HT-29 (cell line): Measurements from ENCODE around the gene CDKAL1. TPM values are rescaled to one million over a fixed set of nuclear protein-coding genes. Genes with fewer than 3 reads are reported as not detected.
"Not testable (repeated sequence)": the region's sequence is repeated elsewhere in the genome, so short reads cannot be mapped to it uniquely, and the experiment has no call there.

Experiments used
- DNase-seq: peaks from one replicate; pipeline ENCODE4 v3.0.0-alpha.2; 2015; ENCODE audit warnings: low spot score
- total RNA-seq: library from RNA; depleted of rRNA; stranded (reverse); fragments of >200 nt; shearing (Covaris generic); gene quantifications from 2 replicates; pipeline ENCODE4 v1.2.3, GENCODE V29; 2014

Gene CDKAL1
- total RNA-seq, 1 experiment from 2014 or later: 9.8 TPM

GRCh38 chr6:20791944-20792343 lies 257.7 kb downstream of the CDKAL1 start:
- no peak for DNase-seq

DNA sequence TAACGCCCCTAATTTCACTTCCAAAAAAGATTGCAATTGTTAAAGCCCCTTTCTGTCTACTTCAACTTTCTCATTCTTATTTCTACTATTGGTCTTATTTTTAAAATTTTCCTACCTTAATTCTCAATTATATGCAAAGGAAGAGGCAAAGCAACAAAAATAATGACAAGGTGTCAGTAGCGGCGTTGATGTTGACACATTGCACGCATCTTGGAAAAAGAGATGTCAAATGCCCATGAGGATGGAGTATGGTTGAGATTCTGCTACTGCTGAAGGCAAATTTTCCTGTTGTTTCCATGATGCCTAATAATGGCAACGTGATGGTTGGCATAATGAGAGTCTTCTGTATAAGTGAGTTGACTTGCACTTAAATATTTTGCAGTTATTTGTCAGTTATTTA lies 258.9 kb downstream of the CDKAL1 start:
- no peak for DNase-seq

DNA sequence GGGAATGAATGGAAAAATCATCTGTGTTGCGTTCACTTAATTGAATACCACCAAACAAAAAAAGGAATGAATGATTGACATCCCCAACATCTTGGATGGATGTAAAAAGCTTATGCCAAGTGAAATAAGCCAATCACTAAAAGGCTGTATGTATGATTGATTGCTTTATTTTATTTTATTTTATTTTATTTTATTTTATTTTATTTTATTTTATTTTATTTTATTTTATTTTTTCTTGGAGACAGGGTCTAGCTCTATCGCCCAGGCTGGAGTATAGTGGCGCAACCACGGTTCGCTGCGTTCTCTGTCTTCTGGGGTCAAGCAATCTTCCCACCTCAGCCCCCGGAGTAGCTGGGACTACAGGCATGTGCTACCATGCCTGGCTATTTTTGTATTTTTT lies 263.3 kb downstream of the CDKAL1 start:
- DNase-seq: no peak

DNA sequence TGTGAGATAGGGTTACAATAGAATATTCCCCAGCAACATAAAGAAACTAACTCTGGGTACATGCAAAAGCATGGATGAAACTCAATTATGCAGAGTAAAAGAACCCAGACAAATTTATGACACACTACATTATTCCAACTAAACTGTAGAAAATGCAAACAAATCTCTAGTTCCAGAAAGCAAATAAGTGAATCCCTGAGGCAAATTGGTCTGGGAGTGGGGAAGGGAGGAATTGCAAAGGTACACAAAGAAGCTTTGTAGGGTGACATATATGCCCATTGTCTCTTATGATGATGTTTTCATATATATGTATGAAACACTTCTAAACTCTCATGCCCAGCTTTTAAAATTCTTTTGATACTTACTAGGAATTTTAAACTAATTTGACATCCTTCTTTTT lies 266.0 kb downstream of the CDKAL1 start:
- DNase-seq: no peak

DNA sequence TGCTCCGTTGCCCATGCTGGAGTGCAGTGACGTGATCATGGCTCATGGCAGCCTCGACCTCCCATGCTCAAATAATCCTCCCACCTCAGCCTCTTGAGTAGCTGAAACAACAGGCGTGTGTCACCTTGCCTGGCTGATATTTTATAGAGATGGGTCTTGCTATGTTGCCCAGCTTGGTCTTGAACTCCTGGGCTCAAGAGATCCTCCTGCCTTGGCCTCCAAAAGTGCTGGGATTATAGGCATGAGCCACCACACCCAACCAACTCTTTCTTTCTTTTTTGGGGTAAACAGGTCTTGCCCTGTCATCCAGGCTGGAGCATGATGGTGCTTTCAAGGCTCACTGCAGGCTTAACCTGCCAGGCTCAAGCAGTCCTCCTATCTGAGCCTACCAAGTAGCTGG lies 266.4 kb downstream of the CDKAL1 start:
- no peak for DNase-seq

DNA sequence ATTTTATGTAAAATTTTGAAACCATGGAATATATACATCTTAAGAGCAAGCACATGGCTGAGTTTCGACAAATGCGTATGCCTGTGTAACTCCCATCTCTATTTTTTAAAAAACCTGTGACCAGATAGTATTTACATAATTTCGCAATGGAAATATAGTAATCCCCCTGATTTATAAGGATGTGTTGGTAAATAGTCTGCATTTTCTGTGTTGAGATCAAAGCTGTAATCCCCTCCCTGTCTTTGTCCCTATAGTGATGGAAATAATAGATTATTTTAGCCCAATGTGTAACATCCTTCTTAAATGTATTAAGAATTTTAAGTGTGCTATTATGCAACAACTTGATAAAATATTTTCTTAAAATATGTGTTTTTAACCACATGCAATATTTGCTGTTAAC lies 267.3 kb downstream of the CDKAL1 start:
- no peak for DNase-seq

- no peak for DNase-seq
Measured at GRCh38 chr6:20802596-20802995, 268.3 kb downstream of the CDKAL1 start.

GRCh38 chr6:20805021-20805420 lies 270.8 kb downstream of the CDKAL1 start:
- no peak for DNase-seq

DNA sequence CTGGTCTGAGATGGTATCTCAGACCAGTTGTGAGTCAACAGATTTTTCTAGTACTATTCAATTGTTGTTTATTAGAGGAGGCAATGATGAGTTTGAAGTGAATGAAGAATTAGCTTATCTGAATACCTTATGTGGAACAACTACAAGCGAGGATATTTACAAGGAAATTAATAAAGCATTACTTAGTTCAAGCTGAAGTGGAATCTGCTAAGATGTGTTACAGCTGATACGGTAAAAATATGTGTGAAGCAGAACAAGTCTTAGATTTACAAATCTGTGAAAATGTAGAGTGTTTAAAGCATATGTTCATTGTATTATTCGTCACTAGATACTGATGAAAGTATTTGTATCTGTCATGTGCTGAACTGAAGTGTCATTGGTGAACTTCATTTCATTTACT lies 272.4 kb downstream of the CDKAL1 start:
- DNase-seq: no peak

DNA sequence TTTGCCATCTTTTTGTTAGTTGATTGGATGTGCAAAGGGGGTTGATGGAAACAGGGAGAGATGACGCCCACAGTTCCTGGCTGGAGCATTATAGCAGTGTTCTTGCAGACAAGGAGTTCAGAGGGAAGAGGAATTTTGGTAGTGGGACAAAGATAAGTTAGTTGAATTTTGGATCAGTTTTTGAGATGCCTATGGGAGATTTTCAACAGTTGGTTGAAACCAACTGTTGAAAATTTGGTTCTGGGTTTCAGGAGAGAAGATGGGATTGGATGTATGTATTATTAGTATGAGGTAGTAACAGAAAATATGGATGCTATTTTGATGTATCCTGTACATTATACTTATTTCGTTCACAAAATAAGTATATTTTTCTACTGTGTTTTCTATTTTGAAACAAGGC lies 274.2 kb downstream of the CDKAL1 start:
- no peak for DNase-seq

DNA sequence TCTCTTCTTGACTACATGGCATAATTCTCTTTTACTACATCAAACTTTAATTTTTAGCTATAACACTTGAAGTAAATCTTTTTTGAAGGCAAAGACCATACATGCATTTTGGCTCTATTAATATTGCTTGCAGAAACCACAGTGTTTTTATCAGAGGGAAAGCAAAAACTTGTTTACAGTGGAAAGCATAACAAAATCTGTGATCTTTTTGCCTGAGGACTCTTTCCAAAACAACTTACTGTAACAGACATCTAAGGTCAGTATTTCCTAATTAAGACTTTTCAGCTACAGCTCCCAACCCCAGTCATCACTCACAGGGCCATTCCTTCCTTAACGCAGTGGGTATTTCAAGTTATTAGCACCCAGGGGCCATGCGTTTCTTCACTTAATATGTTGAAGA lies 274.7 kb downstream of the CDKAL1 start:
- DNase-seq: no peak

DNA sequence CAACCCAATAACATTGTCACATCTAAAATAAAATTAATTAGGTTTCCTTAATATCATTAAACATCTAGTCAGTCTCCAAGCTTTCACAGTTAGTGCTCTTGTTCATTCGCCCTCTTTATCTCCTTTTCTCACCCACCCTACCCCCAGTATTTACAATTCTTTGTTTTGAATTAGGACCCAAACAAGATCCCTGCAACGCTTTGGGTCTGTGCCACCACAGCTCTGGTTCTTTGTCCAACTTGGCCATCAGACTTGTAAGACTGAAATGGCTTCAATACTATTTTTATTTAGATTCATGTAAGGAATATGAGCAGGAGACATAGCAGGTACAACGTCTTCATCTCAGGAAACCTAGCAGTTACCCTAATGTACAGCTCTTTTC lies 276.5 kb downstream of the CDKAL1 start:
- peak; percentile 19 for DNase-seq

DNA sequence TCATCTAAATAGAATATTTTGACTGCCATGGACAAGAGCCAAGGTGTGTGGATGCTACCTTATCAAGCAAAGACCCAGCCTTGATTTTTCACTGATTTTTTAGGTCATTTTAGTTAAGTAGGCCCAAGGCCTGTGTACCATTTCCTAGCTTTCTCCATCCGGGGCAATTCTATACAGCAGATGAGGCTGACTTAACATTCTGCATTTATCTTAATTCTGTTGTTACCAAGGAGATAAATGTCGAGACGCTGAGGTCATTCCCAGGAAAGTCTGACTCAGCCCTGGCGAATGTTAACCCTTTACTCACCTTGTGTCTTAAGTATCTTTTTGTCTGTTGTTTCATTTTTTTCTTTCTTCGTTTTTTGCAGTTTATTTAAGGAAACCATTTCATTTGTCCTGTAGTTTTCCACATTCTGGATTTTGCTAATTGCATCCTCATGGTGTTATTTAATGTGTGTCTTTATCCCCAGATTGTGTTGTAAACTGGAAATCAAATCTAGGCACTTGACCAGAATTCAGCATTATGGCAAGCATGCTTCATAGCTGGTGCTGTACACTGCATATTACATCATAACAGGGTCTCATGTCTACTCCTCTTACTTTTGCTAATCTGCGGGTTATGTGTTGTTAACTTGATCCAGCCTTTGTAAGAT lies 277.0 kb downstream of the CDKAL1 start:
- peak; percentile 84 for DNase-seq

- DNase-seq: no peak
Measured at GRCh38 chr6:20812776-20813175, 278.5 kb downstream of the CDKAL1 start.

DNA sequence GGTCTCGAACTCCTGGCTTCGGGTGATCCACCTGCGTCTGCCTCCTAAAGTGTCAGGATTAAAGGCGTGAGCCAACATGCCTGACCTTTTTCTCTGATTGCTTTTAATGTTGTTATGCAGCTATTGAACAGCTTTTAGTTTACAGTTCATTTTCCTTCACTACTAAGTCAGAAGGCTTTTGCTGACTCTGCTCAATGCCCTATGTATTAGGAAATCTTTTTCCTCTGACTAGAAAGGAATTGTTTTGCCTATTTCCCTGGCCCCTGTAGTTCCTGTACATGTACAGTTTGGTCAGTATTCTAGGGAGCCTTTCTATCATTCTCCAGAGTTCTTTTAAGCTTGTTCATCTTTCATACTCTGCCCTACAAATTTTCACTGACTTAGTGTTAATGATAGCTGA lies 280.2 kb downstream of the CDKAL1 start:
- DNase-seq: no peak

GRCh38 chr6:20816126-20816525 lies 281.9 kb downstream of the CDKAL1 start:
- no peak for DNase-seq

DNA sequence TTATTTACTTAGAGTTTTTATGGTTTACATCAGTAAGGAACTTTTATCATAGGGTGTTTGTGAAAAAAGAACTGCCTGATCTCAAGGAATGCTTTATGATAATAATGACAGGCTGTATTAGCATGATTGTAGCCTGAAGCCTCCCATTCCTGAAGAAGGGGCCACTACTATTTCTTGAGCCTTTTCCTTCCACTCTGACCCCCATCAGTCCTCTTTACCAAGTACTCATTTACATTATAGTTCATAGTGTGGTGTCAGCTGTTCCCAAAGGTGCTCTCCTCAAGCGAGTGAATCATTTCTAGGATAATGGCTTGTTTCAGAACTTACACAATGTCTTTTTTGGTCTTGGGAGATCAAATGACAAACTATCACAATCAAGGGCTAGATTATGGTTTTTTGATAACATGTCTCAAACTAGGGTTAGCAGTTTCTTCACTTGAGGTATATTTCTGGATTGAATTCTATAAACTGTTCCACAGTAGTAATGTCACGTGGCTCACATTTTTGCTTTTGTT lies 283.6 kb downstream of the CDKAL1 start:
- no peak for DNase-seq

GRCh38 chr6:20819774-20820400 lies 285.6 kb downstream of the CDKAL1 start:
- no peak for DNase-seq

DNA sequence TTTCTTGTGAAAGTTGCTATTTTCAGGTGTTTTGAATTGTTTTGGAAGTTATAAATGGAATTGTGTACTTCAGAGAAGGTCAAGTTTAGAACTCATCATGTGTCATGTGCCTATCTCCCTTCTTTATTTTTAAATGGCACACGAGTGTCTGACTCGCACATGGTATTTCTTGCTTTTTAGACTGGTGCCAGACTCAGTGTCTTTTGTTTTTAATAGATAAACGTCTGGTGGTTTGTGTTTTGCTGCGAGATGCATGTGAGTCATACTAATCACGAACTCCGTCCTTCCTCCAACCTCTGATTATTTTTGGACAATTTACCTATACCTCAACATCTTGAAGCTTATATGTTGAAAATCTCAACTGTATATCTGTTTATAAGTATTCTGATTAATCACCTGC lies 292.1 kb downstream of the CDKAL1 start:
- no peak for DNase-seq

DNA sequence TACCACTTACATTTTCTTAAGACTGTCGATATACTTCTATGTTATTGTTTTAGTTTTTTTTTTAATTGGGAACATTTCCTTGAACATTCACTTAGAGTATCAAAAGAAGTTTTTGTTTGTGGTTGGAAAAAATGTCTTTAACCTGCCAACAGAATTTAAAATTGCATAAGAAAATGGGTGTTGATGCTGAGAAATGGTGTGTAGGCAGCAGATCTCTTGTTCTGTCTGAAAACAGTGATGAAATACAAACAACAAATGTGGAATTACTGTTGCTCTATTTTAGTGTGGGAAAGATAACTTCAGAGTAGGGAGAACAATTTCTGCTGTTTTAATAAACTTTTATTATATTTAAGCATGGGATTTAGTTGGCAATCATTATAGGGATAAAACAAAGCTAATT lies 293.5 kb downstream of the CDKAL1 start:
- DNase-seq: no peak

- no peak for DNase-seq
Measured at GRCh38 chr6:20830576-20830975, 296.3 kb downstream of the CDKAL1 start.

DNA sequence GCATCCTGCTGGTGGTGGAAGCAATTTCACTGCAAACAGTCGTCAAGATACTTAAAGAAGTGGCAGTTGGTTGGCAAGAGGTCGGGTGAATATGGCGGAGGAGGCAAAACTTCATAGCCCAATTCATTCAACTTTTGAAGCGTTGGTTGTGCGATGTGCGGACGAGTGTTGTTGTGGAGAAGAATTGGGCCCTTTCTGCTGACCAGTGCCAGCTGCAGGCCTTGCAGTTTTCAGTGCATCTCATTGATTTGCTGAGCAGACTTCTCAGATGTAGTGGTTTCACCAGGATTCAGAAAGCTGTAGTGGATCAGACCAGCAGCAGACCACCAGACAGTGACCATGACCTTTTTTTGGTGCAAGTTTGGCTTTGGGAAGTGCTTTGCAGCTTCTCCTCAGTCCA lies 297.0 kb downstream of the CDKAL1 start:
- not testable (repeated sequence) for DNase-seq

DNA sequence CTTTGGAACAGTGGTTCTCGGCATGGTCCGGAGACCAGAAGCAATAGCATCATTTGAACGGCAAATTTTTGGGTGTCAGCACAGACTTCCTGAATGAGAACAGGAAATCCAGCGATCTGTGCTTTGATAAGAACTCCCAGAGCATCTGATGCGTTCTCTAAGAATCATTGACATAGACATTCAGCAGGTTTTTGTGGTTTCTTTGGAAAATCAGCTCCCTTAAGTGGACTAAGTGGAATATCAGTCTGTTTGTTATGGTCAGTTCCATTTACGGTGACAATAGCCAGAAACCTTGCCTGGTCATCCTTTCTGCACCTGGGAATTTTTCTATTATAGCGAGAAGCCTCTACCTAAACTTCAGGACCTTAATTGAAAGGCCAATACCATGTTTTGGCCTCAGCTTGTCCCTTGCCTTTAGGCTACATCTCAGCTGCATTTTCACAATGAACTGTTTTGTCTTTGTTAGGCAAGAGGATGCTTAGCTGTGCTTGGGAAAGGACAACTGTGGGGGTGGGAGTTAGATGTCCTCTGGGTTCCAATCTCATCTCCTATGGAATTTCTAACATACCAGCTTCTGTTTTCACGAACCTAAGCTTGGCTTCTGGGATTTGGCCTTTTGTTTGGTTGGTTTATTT lies 299.7 kb downstream of the CDKAL1 start:
- no peak for DNase-seq
